NCI-H446 (cell line): ENCODE measurements around the gene IQGAP3.

Experiments
- DNase-seq, 2 experiments: peaks; one replicate each; lab custom pipeline; 2025; lab: John Stamatoyannopoulos, UW

Gene IQGAP3

GRCh38 chr1:156481527-156481926 is 90.8 kb downstream of the IQGAP3 start:
- no peak for DNase-seq

- DNase-seq: no peak
Measured at GRCh38 chr1:156480411-156481192, 91.8 kb downstream of the IQGAP3 start.

- DNase-seq: no peak
Measured at GRCh38 chr1:156480016-156480370, 92.4 kb downstream of the IQGAP3 start.

GRCh38 chr1:156479093-156480015 is 93.0 kb downstream of the IQGAP3 start:
- no peak for DNase-seq

- no peak for DNase-seq
Measured at GRCh38 chr1:156478250-156478627, 94.1 kb downstream of the IQGAP3 start.

- no peak for DNase-seq
Measured at GRCh38 chr1:156477526-156478249, 94.7 kb downstream of the IQGAP3 start.

GRCh38 chr1:156476501-156477298 is 95.7 kb downstream of the IQGAP3 start:
- DNase-seq: no peak

GRCh38 chr1:156475568-156476500 is 96.5 kb downstream of the IQGAP3 start:
- DNase-seq: peak; percentile 85 to 89
